Spleen (tissue), 7 donors: ENCODE data around the gene MANSC1.

Experiments used
- CTCF ChIP-seq, 11 experiments: fragments of 200-600 bp in 7 of 11; fragments of 450-650 bp in 4 of 11; sonication (generic) in 4 of 11; IDR thresholded peaks in 8 of 11; conservative IDR thresholded peaks in 3 of 11; 1 replicate in 7 of 11; 2 replicates in 4 of 11; pipeline versions ENCODE4 v1.4.0 to v1.8.0; 2016 to 2021; ENCODE audit warnings: antibody characterized with exemption in 11 of 11, inconsistent platforms in 4 of 11, mild to moderate bottlenecking in 1 of 11
- POLR2A ChIP-seq, 3 donors: fragments of 450-650 bp; IDR thresholded peaks; one replicate each; pipeline ENCODE4 v1.5.1; 2017; ENCODE audit warnings: antibody characterized with exemption in 3 of 3, mild to moderate bottlenecking in 1 of 3
- POLR2AphosphoS5 ChIP-seq, 3 donors: sonication (generic); formaldehyde crosslinking; IDR thresholded peaks; one replicate each; pipeline ENCODE4 v1.5.1; 2017; ENCODE audit warnings: antibody characterized with exemption in 3 of 3
- donor health status: DM: no; HTN: no; CAD: no; lungs with moderate emphysema.
- donor health status: DM: no; HTN: no; CAD: no.
- donor health status: DM: no; HTN: no; CAD: no.

GRCh38 chr12:12350868-12351463, 924 bp upstream of the MANSC1 start:
- TF ChIP-seq CTCF (IDR thresholded peaks at IDR 0.05 in 8 of 11, conservative IDR thresholded peaks at IDR 0.05 in 3 of 11) (no peak), POLR2A (IDR thresholded peaks at IDR 0.05) (no peak), POLR2AphosphoS5 (IDR thresholded peaks at IDR 0.05) (no peak)
